Superior temporal gyrus (tissue), 1 donor: Measurements from ENCODE around the gene XPO4.
"Not testable (repeated sequence)": the region's sequence is repeated elsewhere in the genome, so short reads cannot be mapped to it uniquely, and the experiment has no call there.

ENCODE experiments used
- DNase-seq: peaks from one replicate; pipeline ENCODE4 v3.0.0-alpha.2; 2016; ENCODE audit errors: extremely low spot score

Gene XPO4

GRCh38 chr13:20787180-20787579, 115.4 kb downstream of the XPO4 start:
- no peak for DNase-seq

- DNase-seq: no peak
These were observed 120.3 kb downstream of the XPO4 start for GRCh38 chr13:20782116-20782708.

- DNase-seq: no peak
These were observed 122.2 kb downstream of the XPO4 start for GRCh38 chr13:20780317-20780716.

GRCh38 chr13:20779405-20779804, 123.1 kb downstream of the XPO4 start:
- DNase-seq: no peak

- DNase-seq: no peak
These were observed 124.2 kb downstream of the XPO4 start for GRCh38 chr13:20778311-20778710.

GRCh38 chr13:20776751-20777150, 125.8 kb downstream of the XPO4 start:
- no peak for DNase-seq

- DNase-seq: no peak
These were observed 126.6 kb downstream of the XPO4 start for GRCh38 chr13:20775961-20776360.

- no peak for DNase-seq
These were observed 127.8 kb downstream of the XPO4 start for GRCh38 chr13:20774746-20775145.

- DNase-seq: peak; percentile 92
These were observed 129.1 kb downstream of the XPO4 start, which contains the start of gene EEF1AKMT1 for GRCh38 chr13:20773194-20774080. TSS of gene EEF1AKMT1 (minus strand) at chr13:20773961. CDS start at chr13:20757598, 16,363 bp downstream.

- DNase-seq: no peak
These were observed 130.0 kb downstream of the XPO4 start for GRCh38 chr13:20772401-20773131.

- no peak for DNase-seq
These were observed 132.7 kb downstream of the XPO4 start for GRCh38 chr13:20769834-20770233.

GRCh38 chr13:20769091-20769490, 133.5 kb downstream of the XPO4 start:
- no peak for DNase-seq

- no peak for DNase-seq
These were observed 135.1 kb downstream of the XPO4 start for GRCh38 chr13:20767309-20767943.

- no peak for DNase-seq
These were observed 141.7 kb downstream of the XPO4 start for GRCh38 chr13:20760872-20761271.

GRCh38 chr13:20754009-20754408, 148.5 kb downstream of the XPO4 start:
- DNase-seq: no peak

GRCh38 chr13:20749377-20749776, 153.2 kb downstream of the XPO4 start:
- DNase-seq: no peak

- DNase-seq: not testable (repeated sequence)
These were observed 158.6 kb downstream of the XPO4 start for GRCh38 chr13:20743830-20744404.

GRCh38 chr13:20740021-20740420, 162.5 kb downstream of the XPO4 start:
- no peak for DNase-seq

GRCh38 chr13:20738616-20739015, 163.9 kb downstream of the XPO4 start:
- DNase-seq: no peak

- DNase-seq: no peak
These were observed 172.6 kb downstream of the XPO4 start for GRCh38 chr13:20729633-20730585.
